Calu3 (cell line): ENCODE data around the gene PILRA. TPM values are rescaled to one million over a fixed set of nuclear protein-coding genes. Genes with fewer than 3 reads are reported as not detected.
"Not testable (repeated sequence)": the region's sequence is repeated elsewhere in the genome, so short reads cannot be mapped to it uniquely, and the experiment has no call there.

Experiments used
- BruUV-seq: library from RNA; stranded (reverse); fragments of 400-500 nt; replicated peaks from 2 replicates; lab custom pipeline; 2021; lab: Mats Ljungman, UMichigan
- CTCF ChIA-PET: fragments of 300-600 bp; sonication (Branson Sonifier 250); formaldehyde crosslinking; loops from one replicate; lab custom pipeline; 2022; ENCODE audit warnings: antibody characterized with exemption; lab: Charles Lee
- DNase-seq: peaks from one replicate; pipeline ENCODE4 v3.0.0; 2022
- H3K27ac Mint-ChIP-seq: one replicate; pipeline ENCODE4 v1.8.0; 2022; ENCODE audit warnings: mixed read lengths; ENCODE audit not compliant: unreplicated experiment
- H3K27me3 Mint-ChIP-seq: one replicate; pipeline ENCODE4 v1.8.0; 2022; ENCODE audit warnings: mixed read lengths; ENCODE audit not compliant: unreplicated experiment
- H3K36me3 Mint-ChIP-seq: one replicate; pipeline ENCODE4 v1.8.0; 2022; ENCODE audit warnings: mild to moderate bottlenecking, moderate library complexity, mixed read lengths; ENCODE audit not compliant: insufficient read depth, unreplicated experiment
- H3K4me1 Mint-ChIP-seq: one replicate; pipeline ENCODE4 v1.8.0; 2022; ENCODE audit warnings: mild to moderate bottlenecking, low read depth, mixed read lengths; ENCODE audit not compliant: unreplicated experiment
- H3K4me3 Mint-ChIP-seq: one replicate; pipeline ENCODE4 v1.8.0; 2022; ENCODE audit warnings: mild to moderate bottlenecking, low read depth, moderate library complexity, mixed read lengths; ENCODE audit not compliant: unreplicated experiment
- H3K9me3 Mint-ChIP-seq: one replicate; pipeline ENCODE4 v1.8.0; 2022; ENCODE audit warnings: low read depth, mixed read lengths; ENCODE audit not compliant: unreplicated experiment
- intact Hi-C: fragments of 100-400 bp; cut with micrococcal nuclease; formaldehyde crosslinking; loops from one replicate; pipeline ENCODE4 v1.10.0; 2022; ENCODE audit not compliant: unreplicated experiment
- total RNA-seq: library from RNA; stranded (reverse); gene quantifications from 2 replicates; pipeline ENCODE4 v1.2.3, GENCODE V29; 2022
- TF ChIP-seq, protein P1 (sequence below): fragments of 200-600 bp; IDR thresholded peaks from one replicate; pipeline ENCODE4 v1.8.0; 2022; ENCODE audit warnings: antibody characterized with exemption; ENCODE audit not compliant: unreplicated experiment

The PILRA gene
- total RNA-seq, 1 experiment from 2014 or later = 3.1 TPM

DNA sequence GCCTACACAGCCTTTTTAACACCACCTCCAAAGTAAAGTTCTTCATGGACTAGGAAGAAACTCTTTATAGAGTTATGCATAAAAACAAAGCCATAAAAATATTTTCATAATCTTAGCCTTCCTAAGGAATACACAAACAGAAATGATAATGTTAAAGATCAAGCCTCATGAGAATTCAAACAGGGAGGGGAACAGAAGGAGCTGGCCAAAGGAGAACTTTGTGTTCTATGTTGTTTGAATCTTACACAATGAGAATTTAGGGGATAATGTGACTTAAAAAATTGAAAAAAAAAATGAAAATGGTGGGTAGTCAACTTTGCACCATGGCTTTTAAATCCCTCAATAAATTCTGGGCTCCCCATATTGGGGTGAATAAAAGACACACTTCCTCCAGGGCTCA is 24.5 kb upstream of the PILRA start:
- intact Hi-C loops = no loop called here
- no peak for DNase-seq
- Mint-ChIP-seq H3K27ac (no peak overlapping the region), H3K36me3 (peaks cover 37% of the 10 kb centered on the region), H3K4me3 (no peak overlapping the region), H3K27me3 (no peaks in the 10 kb centered on the region), H3K9me3 (no peaks in the 10 kb centered on the region), H3K4me1 (peaks cover 9% of the 10 kb centered on the region)
- no TSS peak for BruUV-seq
- TF ChIP-seq, protein P1, sequence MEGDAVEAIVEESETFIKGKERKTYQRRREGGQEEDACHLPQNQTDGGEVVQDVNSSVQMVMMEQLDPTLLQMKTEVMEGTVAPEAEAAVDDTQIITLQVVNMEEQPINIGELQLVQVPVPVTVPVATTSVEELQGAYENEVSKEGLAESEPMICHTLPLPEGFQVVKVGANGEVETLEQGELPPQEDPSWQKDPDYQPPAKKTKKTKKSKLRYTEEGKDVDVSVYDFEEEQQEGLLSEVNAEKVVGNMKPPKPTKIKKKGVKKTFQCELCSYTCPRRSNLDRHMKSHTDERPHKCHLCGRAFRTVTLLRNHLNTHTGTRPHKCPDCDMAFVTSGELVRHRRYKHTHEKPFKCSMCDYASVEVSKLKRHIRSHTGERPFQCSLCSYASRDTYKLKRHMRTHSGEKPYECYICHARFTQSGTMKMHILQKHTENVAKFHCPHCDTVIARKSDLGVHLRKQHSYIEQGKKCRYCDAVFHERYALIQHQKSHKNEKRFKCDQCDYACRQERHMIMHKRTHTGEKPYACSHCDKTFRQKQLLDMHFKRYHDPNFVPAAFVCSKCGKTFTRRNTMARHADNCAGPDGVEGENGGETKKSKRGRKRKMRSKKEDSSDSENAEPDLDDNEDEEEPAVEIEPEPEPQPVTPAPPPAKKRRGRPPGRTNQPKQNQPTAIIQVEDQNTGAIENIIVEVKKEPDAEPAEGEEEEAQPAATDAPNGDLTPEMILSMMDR = no peak
- CTCF ChIA-PET = no interaction called here

DNA sequence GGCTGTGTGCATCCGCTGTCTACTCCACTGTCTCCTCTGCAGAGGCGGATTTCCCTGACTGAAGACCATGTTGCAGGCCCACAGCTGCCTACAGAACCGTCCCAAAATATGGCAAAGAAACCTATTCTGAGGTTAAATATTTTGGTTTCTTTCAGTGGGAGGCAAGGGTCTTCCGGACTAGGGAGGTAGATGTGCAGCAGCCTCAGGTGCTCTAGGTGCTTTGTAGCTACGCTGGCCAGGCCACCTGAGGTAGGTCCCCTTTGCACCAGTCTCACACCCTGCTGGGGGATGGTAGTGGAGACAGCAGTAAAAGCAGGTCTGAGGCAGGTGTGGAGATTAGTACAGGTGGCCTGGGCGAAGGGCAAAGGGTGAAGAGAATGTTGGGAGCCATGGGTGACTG is 23.5 kb upstream of the PILRA start:
- no peak for DNase-seq
- H3K4me3 Mint-ChIP-seq = no peak overlapping the region
- TF ChIP-seq, protein P1 = no peak
- intact Hi-C loops = no loop called here
- CTCF ChIA-PET = no interaction called here
- no TSS peak for BruUV-seq
- H3K27me3 Mint-ChIP-seq = no peaks in the 10 kb centered on the region
- peaks cover 30% of the 10 kb centered on the region for H3K36me3 Mint-ChIP-seq
- H3K9me3 Mint-ChIP-seq = no peaks in the 10 kb centered on the region
- H3K27ac Mint-ChIP-seq = no peak overlapping the region
- H3K4me1 Mint-ChIP-seq = peaks cover 3% of the 10 kb centered on the region

DNA sequence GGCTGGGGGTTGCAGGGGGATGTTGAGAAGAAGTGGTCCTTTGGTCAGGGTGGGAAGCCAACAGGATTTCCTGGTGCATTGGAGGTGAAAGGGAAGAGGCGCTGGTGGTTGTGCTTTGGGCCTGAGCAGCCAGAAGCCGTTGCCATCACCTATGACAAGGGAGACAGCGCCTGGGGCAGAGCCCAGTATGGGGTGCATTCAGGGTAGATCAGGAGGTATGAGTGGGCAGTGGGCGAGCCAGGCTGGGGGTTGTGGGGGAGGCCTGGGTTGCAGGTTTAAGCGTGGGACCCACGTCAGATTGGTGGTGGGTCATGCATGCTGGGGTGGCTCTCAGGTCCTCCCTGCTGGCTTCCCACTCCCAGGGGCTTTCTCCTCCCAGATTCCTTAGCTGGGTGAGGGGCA is 21.6 kb upstream of the PILRA start:
- no peaks in the 10 kb centered on the region for H3K27me3 Mint-ChIP-seq
- no peak overlapping the region for H3K27ac Mint-ChIP-seq
- peaks cover 23% of the 10 kb centered on the region for H3K36me3 Mint-ChIP-seq
- CTCF ChIA-PET = no interaction called here
- no peak overlapping the region for H3K4me3 Mint-ChIP-seq
- TF ChIP-seq, protein P1 = no peak
- DNase-seq = no peak
- no TSS peak for BruUV-seq
- intact Hi-C loops = no loop called here
- no peaks in the 10 kb centered on the region for H3K9me3 Mint-ChIP-seq
- H3K4me1 Mint-ChIP-seq = no peaks in the 10 kb centered on the region

DNA sequence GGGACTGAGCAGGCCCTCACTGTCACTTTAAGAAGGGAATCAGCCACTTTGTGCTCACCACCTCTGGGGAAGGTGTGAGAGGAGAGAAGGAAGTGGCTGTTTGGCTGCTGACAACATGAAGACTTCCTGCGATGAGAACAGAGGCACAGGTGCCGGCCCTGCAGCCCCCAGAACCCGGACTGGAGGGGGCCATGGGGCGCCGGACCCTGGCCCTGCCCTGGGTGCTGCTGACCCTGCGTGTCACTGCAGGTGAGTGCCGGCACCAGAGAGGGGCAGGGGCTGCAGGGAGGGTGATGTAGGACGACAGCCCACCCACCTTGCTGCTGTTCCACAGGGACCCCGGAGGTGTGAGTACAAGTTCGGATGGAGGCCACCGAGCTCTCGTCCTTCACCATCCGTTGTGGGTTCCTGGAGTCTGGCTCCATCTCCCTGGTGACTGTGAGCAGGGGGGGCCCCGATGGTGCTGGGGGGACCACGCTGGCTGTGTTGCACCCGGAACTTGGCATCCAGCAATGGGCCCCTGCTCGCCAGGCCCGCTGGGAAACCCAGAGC is 21.0 kb upstream of the PILRA start:
- intact Hi-C loops = not testable (repeated sequence)
- peaks cover 26% of the 10 kb centered on the region for H3K36me3 Mint-ChIP-seq

DNA sequence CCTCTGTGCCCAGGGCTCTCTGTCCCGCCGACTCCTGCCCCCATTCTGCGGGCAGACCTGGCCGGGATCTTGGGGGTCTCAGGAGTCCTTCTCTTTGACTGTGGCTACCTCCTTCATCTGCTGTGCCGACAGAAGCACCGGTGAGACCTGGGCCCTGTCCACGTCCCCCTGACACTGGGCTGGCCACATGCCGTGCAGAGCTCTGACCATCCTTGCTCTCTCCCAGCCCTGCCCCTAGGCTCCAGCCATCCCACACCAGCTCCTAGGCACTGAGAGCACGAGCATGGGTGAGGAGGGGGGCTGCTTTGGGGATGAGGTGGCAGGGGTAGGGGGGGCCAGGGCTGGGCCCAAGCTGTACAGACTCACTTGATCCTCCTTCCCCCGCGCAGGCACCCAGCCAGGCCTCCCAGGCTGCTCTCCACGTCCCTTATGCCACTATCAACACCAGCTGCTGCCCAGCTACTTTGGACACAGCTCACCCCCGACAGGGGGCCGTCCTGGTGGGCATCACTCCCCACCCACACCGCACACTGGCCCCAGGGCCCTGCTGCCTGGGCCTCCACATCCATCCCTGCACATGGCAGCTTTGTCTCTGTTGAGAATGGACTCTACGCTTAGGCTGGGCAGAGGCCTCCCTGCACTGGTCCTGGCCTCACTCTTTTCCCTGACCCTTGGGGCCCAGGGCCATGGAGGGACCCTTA is 20.2 kb upstream of the PILRA start:
- Mint-ChIP-seq H3K36me3 (peaks cover 26% of the 10 kb centered on the region), H3K9me3 (no peaks in the 10 kb centered on the region), H3K4me1 (no peaks in the 10 kb centered on the region), H3K4me3 (no peak overlapping the region), H3K27ac (no peak overlapping the region), H3K27me3 (no peaks in the 10 kb centered on the region)
- DNase-seq = no peak
- BruUV-seq = no TSS peak
- intact Hi-C loops = no loop called here
- TF ChIP-seq, protein P1 = no peak
- CTCF ChIA-PET = no interaction called here

More for the DNA sequence above, 21.0 kb upstream of the PILRA start:
- H3K4me1 Mint-ChIP-seq, H3K4me3 Mint-ChIP-seq, CTCF ChIA-PET, DNase-seq, H3K27me3 Mint-ChIP-seq, H3K27ac Mint-ChIP-seq, BruUV-seq, H3K9me3 Mint-ChIP-seq: not testable (repeated sequence)
